Measurements from ENCODE around the gene ARHGEF12.

GRCh38 chr11:120473503-120473902, 137.3 kb downstream of the ARHGEF12 start:
- TF ChIP-seq POLR2AphosphoS5 (IDR thresholded peaks at IDR 0.05), result no peak
- TF ChIP-seq CTCF (IDR thresholded peaks at IDR 0.05), result no peak
- TF ChIP-seq EP300 (IDR thresholded peaks at IDR 0.05), result no peak
